Mucosa of stomach (tissue), 1 donor: Measurements from ENCODE around the gene GYPC.
"Not testable (repeated sequence)": the region's sequence is repeated elsewhere in the genome, so short reads cannot be mapped to it uniquely, and the experiment has no call there.

Experiments used
- H3K27me3 ChIP-seq: one replicate; pipeline ENCODE4 v1.7.0; 2013; ENCODE audit warnings: mild to moderate bottlenecking, low read length; ENCODE audit not compliant: control insufficient read depth, insufficient read depth
- H3K36me3 ChIP-seq: one replicate; pipeline ENCODE4 v1.7.0; 2013; ENCODE audit warnings: low read length; ENCODE audit not compliant: control insufficient read depth, insufficient read depth
- H3K4me1 ChIP-seq: one replicate; pipeline ENCODE4 v1.7.0; 2013; ENCODE audit warnings: mild to moderate bottlenecking, low read length; ENCODE audit not compliant: control insufficient read depth, insufficient read depth
- H3K4me3 ChIP-seq: one replicate; pipeline ENCODE4 v1.7.0; 2013; ENCODE audit warnings: low read length
- H3K9ac ChIP-seq: one replicate; pipeline ENCODE4 v1.7.0; 2013; ENCODE audit warnings: mild to moderate bottlenecking, low read length, moderate library complexity
- H3K9me3 ChIP-seq: one replicate; pipeline ENCODE4 v1.7.0; 2013; ENCODE audit warnings: mild to moderate bottlenecking, low read length, moderate library complexity; ENCODE audit not compliant: control insufficient read depth
- donor health status: Pancreatic carcinoma.

Gene GYPC

DNA sequence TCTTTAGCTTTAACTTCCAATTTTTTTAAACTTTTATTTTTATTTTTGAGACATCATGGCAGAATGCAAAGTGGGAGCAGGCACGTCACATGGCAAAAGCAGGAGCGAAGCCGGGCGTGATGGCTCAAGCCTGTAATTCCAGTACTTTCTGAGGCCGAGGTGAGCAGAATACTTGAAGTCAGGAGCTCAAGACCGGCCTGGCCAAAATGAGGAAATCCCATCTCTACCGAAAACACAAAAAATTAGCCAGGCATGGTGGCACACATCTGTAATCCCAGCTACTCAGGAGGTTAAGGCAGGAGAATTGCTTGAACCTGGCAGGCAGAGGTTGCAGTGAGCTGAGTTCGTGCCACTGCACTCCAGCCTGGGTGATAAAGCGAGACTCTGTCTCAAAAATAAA, 14.7 kb upstream of the GYPC start:
- H3K27me3 ChIP-seq, H3K36me3 ChIP-seq, H3K9me3 ChIP-seq, H3K9ac ChIP-seq, H3K4me1 ChIP-seq, H3K4me3 ChIP-seq: not testable (repeated sequence)

- H3K9me3 ChIP-seq: no peaks in the 10 kb centered on the region
- no peak overlapping the region for H3K4me3 ChIP-seq
- H3K9ac ChIP-seq: no peak overlapping the region
- no peaks in the 10 kb centered on the region for H3K27me3 ChIP-seq
- no peaks in the 10 kb centered on the region for H3K36me3 ChIP-seq
- H3K4me1 ChIP-seq: no peaks in the 10 kb centered on the region
These were observed 13.9 kb upstream of the GYPC start for GRCh38 chr2:126642031-126642430.

- Histone ChIP-seq H3K9me3 (no peaks in the 10 kb centered on the region), H3K9ac (no peak overlapping the region), H3K27me3 (no peaks in the 10 kb centered on the region), H3K4me3 (no peak overlapping the region), H3K36me3 (no peaks in the 10 kb centered on the region), H3K4me1 (no peaks in the 10 kb centered on the region)
These were observed 12.5 kb upstream of the GYPC start for GRCh38 chr2:126643431-126643830.

GRCh38 chr2:126643972-126644371, 12.0 kb upstream of the GYPC start:
- no peaks in the 10 kb centered on the region for H3K27me3 ChIP-seq
- H3K9ac ChIP-seq: no peak overlapping the region
- H3K4me3 ChIP-seq: no peak overlapping the region
- H3K4me1 ChIP-seq: no peaks in the 10 kb centered on the region
- no peaks in the 10 kb centered on the region for H3K9me3 ChIP-seq
- no peaks in the 10 kb centered on the region for H3K36me3 ChIP-seq

- Histone ChIP-seq H3K27me3 (no peaks in the 10 kb centered on the region), H3K36me3 (no peaks in the 10 kb centered on the region), H3K4me1 (no peaks in the 10 kb centered on the region), H3K9ac (no peak overlapping the region), H3K9me3 (no peaks in the 10 kb centered on the region), H3K4me3 (no peak overlapping the region)
These were observed 11.2 kb upstream of the GYPC start for GRCh38 chr2:126644630-126645191.

- Histone ChIP-seq H3K27me3 (no peaks in the 10 kb centered on the region), H3K4me3 (no peak overlapping the region), H3K9me3 (no peaks in the 10 kb centered on the region), H3K9ac (no peak overlapping the region), H3K4me1 (no peaks in the 10 kb centered on the region), H3K36me3 (no peaks in the 10 kb centered on the region)
These were observed 10.7 kb upstream of the GYPC start for GRCh38 chr2:126645211-126645618.

- H3K4me3 ChIP-seq: no peak overlapping the region
- H3K9me3 ChIP-seq: no peaks in the 10 kb centered on the region
- H3K36me3 ChIP-seq: no peaks in the 10 kb centered on the region
- no peaks in the 10 kb centered on the region for H3K4me1 ChIP-seq
- H3K9ac ChIP-seq: no peak overlapping the region
- H3K27me3 ChIP-seq: no peaks in the 10 kb centered on the region
These were observed 9.9 kb upstream of the GYPC start for GRCh38 chr2:126646026-126646425.

GRCh38 chr2:126647714-126648344, 8.1 kb upstream of the GYPC start:
- H3K9me3 ChIP-seq: not testable (repeated sequence)

DNA sequence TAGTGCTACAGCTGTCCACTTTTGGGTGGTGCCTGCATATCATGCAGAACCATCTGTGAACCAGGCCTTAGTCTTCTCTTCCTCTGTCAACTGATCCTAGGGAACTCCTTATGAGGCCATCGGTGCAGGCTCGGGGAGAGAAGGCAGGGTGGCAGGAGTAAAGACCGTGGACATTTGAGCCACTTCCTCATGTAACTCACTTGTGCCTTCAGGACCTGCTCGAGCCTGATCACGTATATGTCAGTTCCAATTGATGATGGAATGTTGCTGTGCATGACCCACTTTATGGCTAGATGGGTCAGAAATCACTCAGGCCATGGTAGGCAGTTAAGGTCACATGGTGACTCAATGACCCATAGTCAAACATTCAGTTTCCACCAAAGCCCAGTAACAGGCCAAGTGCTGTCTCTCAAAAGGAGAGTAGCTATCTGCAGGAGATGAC, 7.6 kb upstream of the GYPC start:
- not testable (repeated sequence) for H3K4me1 ChIP-seq, H3K27me3 ChIP-seq, H3K9me3 ChIP-seq, H3K36me3 ChIP-seq, H3K4me3 ChIP-seq, H3K9ac ChIP-seq

More at GRCh38 chr2:126647714-126648344, 8.1 kb upstream of the GYPC start:
- not testable (repeated sequence) for H3K4me3 ChIP-seq, H3K36me3 ChIP-seq, H3K4me1 ChIP-seq, H3K9ac ChIP-seq, H3K27me3 ChIP-seq

DNA sequence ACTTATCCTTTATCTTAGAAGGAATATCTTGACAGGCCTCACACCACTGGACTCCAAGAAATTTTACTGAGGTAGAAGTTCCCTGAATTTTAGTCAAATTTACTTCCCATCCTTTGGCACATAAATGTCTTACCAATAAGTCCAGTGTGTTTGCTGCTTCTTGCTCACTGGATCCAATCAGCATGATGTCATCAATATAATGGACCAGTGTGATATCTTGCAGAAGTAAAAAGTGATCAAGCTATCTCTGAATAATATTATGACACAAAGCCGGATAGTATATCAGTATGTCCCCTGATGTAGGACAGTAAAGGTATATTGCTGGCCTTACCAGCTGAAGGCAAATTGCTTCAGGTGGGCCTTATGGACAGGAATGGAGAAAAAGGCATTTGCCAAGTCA, 6.9 kb upstream of the GYPC start:
- H3K27me3 ChIP-seq: no peaks in the 10 kb centered on the region
- no peaks in the 10 kb centered on the region for H3K4me1 ChIP-seq
- H3K9ac ChIP-seq: no peak overlapping the region
- H3K36me3 ChIP-seq: no peaks in the 10 kb centered on the region
- no peak overlapping the region for H3K4me3 ChIP-seq
- H3K9me3 ChIP-seq: no peaks in the 10 kb centered on the region

DNA sequence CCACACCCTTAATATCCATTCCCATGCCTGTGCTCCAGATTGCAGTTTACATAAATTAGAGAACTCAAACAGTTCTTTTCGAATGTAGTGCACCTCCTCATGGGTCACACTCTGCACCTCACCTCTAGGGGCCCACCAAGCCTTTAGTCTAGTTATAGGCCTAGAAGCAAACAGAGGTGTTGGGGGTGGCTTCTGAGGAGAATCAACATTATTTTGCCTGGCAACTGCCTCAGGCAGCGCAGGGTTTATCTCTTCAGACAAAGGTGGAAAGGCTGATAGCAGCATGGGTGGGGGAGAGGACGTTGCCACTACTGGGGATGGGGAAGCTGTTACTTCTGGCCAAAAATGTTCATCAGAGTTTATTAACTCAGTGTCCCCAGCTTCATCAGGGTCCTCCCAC, 5.0 kb upstream of the GYPC start:
- Histone ChIP-seq H3K9ac (no peak overlapping the region), H3K36me3 (no peaks in the 10 kb centered on the region), H3K27me3 (peaks cover 8% of the 10 kb centered on the region), H3K9me3 (no peaks in the 10 kb centered on the region), H3K4me3 (no peak overlapping the region), H3K4me1 (peaks cover 4% of the 10 kb centered on the region)

DNA sequence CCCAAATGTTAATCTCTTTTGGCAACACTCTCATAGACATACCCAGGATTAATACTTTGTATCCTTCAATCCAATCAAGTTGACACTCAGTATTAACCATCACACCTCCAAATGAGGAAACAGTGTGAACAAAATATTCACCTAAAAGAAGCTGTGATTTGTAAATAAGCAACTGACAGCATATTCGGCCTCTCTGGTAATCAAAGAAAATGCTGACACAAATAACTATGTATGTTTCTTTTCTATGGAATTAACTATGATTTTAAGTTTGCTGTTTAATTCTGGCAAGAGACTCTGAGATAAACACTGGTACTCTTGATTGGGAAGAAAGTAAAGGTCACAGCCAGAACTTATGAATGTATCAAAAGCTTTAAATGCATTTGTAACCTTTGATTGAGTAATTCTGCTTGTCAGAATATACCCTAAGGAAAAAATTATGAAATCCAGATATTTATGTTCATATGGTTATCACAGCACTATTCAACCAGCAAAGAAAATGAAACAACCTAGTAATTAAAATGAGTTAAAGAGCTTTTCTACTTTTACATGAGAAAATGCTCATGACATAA, 3.6 kb upstream of the GYPC start:
- Histone ChIP-seq H3K9me3 (no peaks in the 10 kb centered on the region), H3K27me3 (peaks cover 9% of the 10 kb centered on the region), H3K9ac (no peak overlapping the region), H3K4me3 (no peak overlapping the region), H3K4me1 (peaks cover 4% of the 10 kb centered on the region), H3K36me3 (no peaks in the 10 kb centered on the region)
